ENCODE data around the gene ITPK1. TPM values are rescaled to one million over a fixed set of nuclear protein-coding genes. Genes with fewer than 3 reads are reported as not detected.

ITPK1 gene
- total RNA-seq, 2 experiments from 2014 or later = 78.5 to 83.5 TPM

GRCh38 chr14:93090826-93091555 is 24.7 kb downstream of the ITPK1 start:
- Mint-ChIP-seq H3K4me1 (ENCODE audit: low read depth) (peaks cover 46% of the 10 kb centered on the region), H3K36me3 (ENCODE audit: low read depth) (no peaks in the 10 kb centered on the region), H3K27ac (no peak overlapping the region), H3K27me3 (no peaks in the 10 kb centered on the region), H3K4me3 (no peak overlapping the region), H3K9me3 (no peaks in the 10 kb centered on the region)
- TF ChIP-seq CTCF (IDR thresholded peaks at IDR 0.05) = no peak
- CTCF ChIA-PET = interaction anchor here (1.3 kb wide), 1 partner anchor 22 kb away, joined by 6 read pairs; no protein-coding TSS in a partner anchor
- intact Hi-C loops (cut with micrococcal nuclease) = no loop called here
- POLR2A ChIA-PET = no interaction called here
- DNase-seq (no peak), ATAC-seq (no peak)

GRCh38 chr14:93089521-93090269 is 26.0 kb downstream of the ITPK1 start:
- Mint-ChIP-seq H3K9me3 (no peaks in the 10 kb centered on the region), H3K27me3 (no peaks in the 10 kb centered on the region), H3K36me3 (ENCODE audit: low read depth) (no peaks in the 10 kb centered on the region), H3K4me3 (no peak overlapping the region), H3K27ac (no peak overlapping the region), H3K4me1 (ENCODE audit: low read depth) (peaks cover 47% of the 10 kb centered on the region)
- POLR2A ChIA-PET = no interaction called here
- no peak for DNase-seq
- no peak for TF ChIP-seq CTCF (IDR thresholded peaks at IDR 0.05)
- CTCF ChIA-PET = interaction anchor here (10.1 kb wide), 1 partner anchor 24 kb away, joined by 45 read pairs; no protein-coding TSS in a partner anchor
- intact Hi-C loops (cut with micrococcal nuclease) = no loop called here
- ATAC-seq = no peak

GRCh38 chr14:93086441-93087055 is 29.2 kb downstream of the ITPK1 start:
- ChIA-PET CTCF (interaction anchor here (10.1 kb wide), 1 partner anchor 27 kb away, joined by 45 read pairs; no protein-coding TSS in a partner anchor), POLR2A (no interaction called here)
- Mint-ChIP-seq H3K27me3 (no peaks in the 10 kb centered on the region), H3K4me1 (ENCODE audit: low read depth) (peaks cover 73% of the 10 kb centered on the region), H3K36me3 (ENCODE audit: low read depth) (peaks cover 9% of the 10 kb centered on the region), H3K4me3 (no peak overlapping the region), H3K9me3 (peaks cover 2% of the 10 kb centered on the region), H3K27ac (peak overlapping the region; percentile 70)
- DNase-seq (peak; percentile 68), ATAC-seq (peak; percentile 76)
- TF ChIP-seq CTCF (IDR thresholded peaks at IDR 0.05) = no peak
- intact Hi-C loops (cut with micrococcal nuclease) = no loop called here

- DNase-seq = no peak
- H3K9me3 Mint-ChIP-seq = peaks cover 2% of the 10 kb centered on the region
- H3K27me3 Mint-ChIP-seq = no peaks in the 10 kb centered on the region
- intact Hi-C loops (cut with micrococcal nuclease) = no loop called here
- TF ChIP-seq CTCF (IDR thresholded peaks at IDR 0.05) = no peak
- POLR2A ChIA-PET = no interaction called here
- peaks cover 73% of the 10 kb centered on the region for H3K4me1 Mint-ChIP-seq (ENCODE audit: low read depth)
- H3K27ac Mint-ChIP-seq = peak overlapping the region; percentile 70
- ATAC-seq = no peak
- H3K4me3 Mint-ChIP-seq = no peak overlapping the region
- peaks cover 9% of the 10 kb centered on the region for H3K36me3 Mint-ChIP-seq (ENCODE audit: low read depth)
- CTCF ChIA-PET = interaction anchor here (10.1 kb wide), 1 partner anchor 28 kb away, joined by 45 read pairs; no protein-coding TSS in a partner anchor
Measured at GRCh38 chr14:93085911-93086310, 29.8 kb downstream of the ITPK1 start.
